GM21367 (cell line): ENCODE data around the gene POSTN.

Experiments used
- ATAC-seq: cut with Tn5 transposase; IDR thresholded peaks from one replicate; pipeline ENCODE4 v1.9.1; 2021; ENCODE audit not compliant: unreplicated experiment

POSTN gene

GRCh38 chr13:37526710-37527473, 71.7 kb downstream of the POSTN start:
- ATAC-seq = no peak

GRCh38 chr13:37515226-37515625, 83.3 kb downstream of the POSTN start:
- ATAC-seq = no peak
